SK-N-SH (cell line): ENCODE data around the gene GRAMD2B. TPM values are rescaled to one million over a fixed set of nuclear protein-coding genes. Genes with fewer than 3 reads are reported as not detected.
A peak's percentile ranks its signal among the peaks of the same experiment; 100 is the strongest.

ENCODE experiments used
- CTCF ChIA-PET: fragments of 300-600, 350-600 bp; formaldehyde crosslinking; extraction: SDS; loops from one replicate; lab custom pipeline; 2021; lab: Yijun Ruan, JAX
- POLR2A ChIA-PET: fragments of 350-600 bp; sonication (Branson Sonifier 250); formaldehyde crosslinking; extraction: SDS; loops from one replicate; lab custom pipeline; 2020; ENCODE audit warnings: antibody characterized with exemption, inconsistent platforms; lab: Yijun Ruan, JAX
- DNase-seq: peaks from one replicate; pipeline ENCODE4 v3.0.0; 2012
- H2AFZ ChIP-seq: fragments of 200-600 bp; sonication (generic); 2 replicates; pipeline ENCODE4 v1.8.1; 2016; ENCODE audit warnings: antibody characterized with exemption, mild to moderate bottlenecking, low read depth
- H3F3A ChIP-seq: fragments of 200-600 bp; sonication (generic); replicated peaks from 2 replicates; pipeline ENCODE3; 2016; ENCODE audit warnings: antibody characterized with exemption, mild to moderate bottlenecking; ENCODE audit not compliant: insufficient read depth
- H3K27ac ChIP-seq, 2 experiments: fragments of 200-500 bp in 1 of 2; fragments of 200-600 bp in 1 of 2; sonication (Bioruptor generic) in 1 of 2; sonication (generic), shearing (Covaris generic) in 1 of 2; 2 replicates each; pipeline versions ENCODE4 v1.5.1 to v1.6.1; 2014 to 2016; ENCODE audit warnings: low read depth in 2 of 2, inconsistent platforms in 1 of 2, low read length in 1 of 2, mild to moderate bottlenecking in 1 of 2, mixed read lengths in 1 of 2
- H3K27me3 ChIP-seq: fragments of 200-600 bp; sonication (generic), shearing (Covaris generic); 2 replicates; pipeline ENCODE4 v1.6.1; 2016; ENCODE audit warnings: mixed run types; ENCODE audit not compliant: insufficient read depth
- H3K36me3 ChIP-seq, 2 experiments: fragments of 200-500 bp in 1 of 2; fragments of 200-600 bp in 1 of 2; sonication (Bioruptor generic) in 1 of 2; sonication (generic) in 1 of 2; replicated peaks in 1 of 2; 2 replicates each; pipeline versions ENCODE3 to v1.5.1; 2014 to 2016; ENCODE audit warnings: low read length in 1 of 2, mild to moderate bottlenecking in 1 of 2; ENCODE audit not compliant: insufficient read depth in 2 of 2, control insufficient read depth in 1 of 2
- H3K4me1 ChIP-seq, 2 experiments: fragments of 200-500 bp in 1 of 2; fragments of 200-600 bp in 1 of 2; sonication (Bioruptor generic) in 1 of 2; sonication (generic), shearing (Covaris generic) in 1 of 2; 2 replicates each; pipeline versions ENCODE4 v1.5.1 to v1.6.1; 2014 to 2016; ENCODE audit warnings: low read depth in 1 of 2, low read length in 1 of 2, mixed run types in 1 of 2; ENCODE audit not compliant: insufficient read depth in 2 of 2, control insufficient read depth in 1 of 2
- H3K4me2 ChIP-seq: fragments of 200-600 bp; sonication (generic), shearing (Covaris generic); 2 replicates; pipeline ENCODE4 v1.6.1; 2017; ENCODE audit warnings: mixed run types
- H3K4me3 ChIP-seq, 2 experiments: fragments of 200-500 bp in 1 of 2; fragments of 200-600 bp in 1 of 2; sonication (Bioruptor generic) in 1 of 2; sonication (generic), shearing (Covaris generic) in 1 of 2; 2 replicates each; pipeline versions ENCODE4 v1.5.1 to v1.8.1; 2014 to 2016; ENCODE audit warnings: low read depth in 2 of 2, inconsistent platforms in 1 of 2, low read length in 1 of 2, mild to moderate bottlenecking in 1 of 2, mixed read lengths in 1 of 2, moderate library complexity in 1 of 2
- H3K79me2 ChIP-seq: fragments of 200-600 bp; sonication (generic); 2 replicates; pipeline ENCODE4 v1.8.1; 2017; ENCODE audit warnings: mild to moderate bottlenecking; ENCODE audit not compliant: insufficient read depth
- H3K9ac ChIP-seq: fragments of 200-600 bp; sonication (generic); 2 replicates; pipeline ENCODE4 v1.6.1; 2017; ENCODE audit warnings: mixed run types
- H3K9me2 ChIP-seq: fragments of 200-600 bp; sonication (generic); 2 replicates; pipeline ENCODE4 v1.6.1; 2017; ENCODE audit warnings: mixed run types
- H3K9me3 ChIP-seq: fragments of 200-600 bp; sonication (generic); 2 replicates; pipeline ENCODE4 v1.6.1; 2017; ENCODE audit warnings: mixed run types, mild to moderate bottlenecking, moderate library complexity
- H4K20me1 ChIP-seq: fragments of 200-600 bp; sonication (generic); 2 replicates; pipeline ENCODE4 v1.6.1; 2017; ENCODE audit warnings: mild to moderate bottlenecking, mixed run types; ENCODE audit not compliant: insufficient read depth
- EP300 ChIP-seq, 2 experiments: IDR thresholded peaks; 2 replicates each; pipeline versions ENCODE4 v1.4.0 to v1.6.1; 2012; ENCODE audit warnings: borderline replicate concordance in 1 of 2, low read depth in 1 of 2, low read length in 1 of 2
- FOSL2 ChIP-seq: IDR thresholded peaks from 2 replicates; pipeline ENCODE4 v1.4.0; 2012; ENCODE audit warnings: low read depth, mild to moderate bottlenecking, moderate library complexity, borderline replicate concordance
- GATA2 ChIP-seq: sonication (generic); formaldehyde crosslinking; IDR thresholded peaks from 2 replicates; pipeline ENCODE4 v1.5.0; 2020; ENCODE audit warnings: mild to moderate bottlenecking, missing genetic modification reagents
- MEF2A ChIP-seq: IDR thresholded peaks from 2 replicates; pipeline ENCODE4 v1.4.0; 2012; ENCODE audit warnings: low read depth, borderline replicate concordance
- POLR2AphosphoS5 ChIP-seq: IDR thresholded peaks from 2 replicates; pipeline ENCODE4 v1.6.1; 2012; ENCODE audit warnings: low read depth, low read length
- RAD21 ChIP-seq: IDR thresholded peaks from 2 replicates; pipeline ENCODE4 v1.6.1; 2012; ENCODE audit warnings: mild to moderate bottlenecking, low read length
- RCOR1 ChIP-seq: fragments of 150-350 bp; IDR thresholded peaks from 2 replicates; pipeline ENCODE4 v1.6.1; 2017; ENCODE audit warnings: antibody characterized with exemption, low read length
- REST ChIP-seq: IDR thresholded peaks from 2 replicates; pipeline ENCODE4 v1.6.1; 2012; ENCODE audit warnings: mild to moderate bottlenecking, low read depth, low read length, moderate library complexity
- SMC3 ChIP-seq: IDR thresholded peaks from 2 replicates; pipeline ENCODE4 v1.6.1; 2012; ENCODE audit warnings: low read depth, low read length, improper control_type of control experiment
- TAF1 ChIP-seq: IDR thresholded peaks from 2 replicates; pipeline ENCODE4 v1.6.1; 2012; ENCODE audit warnings: low read depth, mild to moderate bottlenecking, low read length, moderate library complexity, borderline replicate concordance
- TCF12 ChIP-seq: IDR thresholded peaks from 2 replicates; pipeline ENCODE4 v1.4.0; 2012
- TEAD4 ChIP-seq: IDR thresholded peaks from 2 replicates; pipeline ENCODE4 v1.4.0; 2012; ENCODE audit warnings: mild to moderate bottlenecking, borderline replicate concordance; ENCODE audit not compliant: insufficient read depth
- USF2 ChIP-seq: fragments of 150-350 bp; IDR thresholded peaks from 2 replicates; pipeline ENCODE4 v1.6.1; 2017; ENCODE audit warnings: antibody characterized with exemption, low read length, low read depth, borderline replicate concordance
- YY1 ChIP-seq: IDR thresholded peaks from 2 replicates; pipeline ENCODE4 v1.4.0; 2012; ENCODE audit warnings: low read depth, mild to moderate bottlenecking
- WGBS: methylation state at CpG from one replicate; pipeline ENCODE4 v1.1.6; 2017; ENCODE audit warnings: low lambda C conversion rate; 5-methylcytosine and 5-hydroxymethylcytosine counted together
- polyA plus RNA-seq, 3 experiments: library from polyadenylated mRNA; depleted of rRNA; stranded (reverse); fragments of >200 nt; gene quantifications; 2 replicates each; pipeline ENCODE4 v1.2.3, GENCODE V29; 2012
- TF ChIP-seq, protein P1 (sequence below): IDR thresholded peaks from 2 replicates; pipeline ENCODE4 v1.4.0; 2012; ENCODE audit warnings: low read depth, borderline replicate concordance
- TF ChIP-seq, protein P2 (sequence below): IDR thresholded peaks from 2 replicates; pipeline ENCODE4 v1.4.0; 2012; ENCODE audit warnings: low read depth
- TF ChIP-seq, protein P3 (sequence below): fragments of 200-600 bp; sonication (generic); IDR thresholded peaks from 2 replicates; pipeline ENCODE4 v1.6.1; 2017; ENCODE audit warnings: antibody characterized with exemption, mild to moderate bottlenecking, moderate library complexity
- TF ChIP-seq, protein P4 (sequence below): IDR thresholded peaks from 2 replicates; pipeline ENCODE4; 2012

Gene GRAMD2B
- polyA plus RNA-seq, 1 of the 3 experiments (the other 2 are of a cell fraction): 16.0 TPM

DNA sequence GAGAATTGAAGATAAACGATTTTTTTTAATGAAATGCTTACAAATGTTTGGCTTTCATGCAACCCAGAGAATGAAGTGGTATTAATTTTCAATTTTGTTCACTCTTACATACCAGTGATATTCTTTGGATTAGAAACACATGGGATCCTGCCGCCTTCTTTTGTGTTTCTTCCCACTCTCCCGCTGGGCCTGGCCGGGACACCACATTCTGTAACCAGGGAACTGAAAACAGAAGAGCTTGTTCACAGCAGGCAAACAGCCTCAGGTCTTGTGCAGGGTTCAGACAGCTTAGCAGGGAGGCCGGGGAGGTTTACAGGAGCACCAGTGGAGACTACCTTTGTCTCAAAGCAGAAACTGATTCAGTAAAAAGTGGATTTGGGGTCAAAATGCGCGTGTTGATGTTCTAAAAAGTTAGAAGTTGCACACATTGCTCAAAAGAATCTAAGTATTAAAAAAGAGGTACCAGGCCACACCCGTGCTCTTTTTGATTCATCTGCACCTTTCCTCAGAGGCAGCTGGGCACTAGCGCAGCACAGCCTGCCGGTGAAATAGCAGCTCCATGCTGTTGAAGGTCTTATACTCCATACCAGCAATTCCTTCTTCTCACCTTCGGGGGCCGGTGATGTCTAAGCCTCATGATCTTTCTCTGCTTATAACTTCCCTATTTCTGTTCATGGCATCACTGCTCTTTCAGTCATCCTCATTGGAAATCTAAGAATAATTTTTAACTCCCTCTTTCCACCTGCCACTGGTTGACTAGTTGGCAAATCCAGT lies 67.1 kb downstream of the GRAMD2B start:
- Histone ChIP-seq H4K20me1 (no peaks in the 10 kb centered on the region), H3K27ac (peak overlapping the region; percentile 54 to 85; a peak in 3 of 4 replicates), H3K79me2 (no peaks in the 10 kb centered on the region), H3K9ac (no peak overlapping the region), H3K27me3 (no peaks in the 10 kb centered on the region), H3K4me1 (peaks cover 0 to 9% of the 10 kb centered on the region in 2 experiments; a peak in 2 of 4 replicates), H3F3A (peaks cover 3% of the 10 kb centered on the region), H3K4me2 (no peak overlapping the region), H3K9me3 (no peaks in the 10 kb centered on the region), H3K4me3 (no peak overlapping the region), H3K9me2 (no peaks in the 10 kb centered on the region), H3K36me3 (peaks cover 16 to 18% of the 10 kb centered on the region in 2 experiments), H2AFZ (peak overlapping the region; percentile 65; the same call in 1 of the 2 replicates)
- ChIA-PET POLR2A (no interaction called here), CTCF (interaction anchor here (1.1 to 2.2 kb wide), 5 partner anchors 8 to 141 kb away, joined by 3 to 14 read pairs (median 4); no protein-coding TSS in a partner anchor)
- 73% methylated on average over 12 of the region's 12 CpGs for WGBS
- TF ChIP-seq, protein P1, sequence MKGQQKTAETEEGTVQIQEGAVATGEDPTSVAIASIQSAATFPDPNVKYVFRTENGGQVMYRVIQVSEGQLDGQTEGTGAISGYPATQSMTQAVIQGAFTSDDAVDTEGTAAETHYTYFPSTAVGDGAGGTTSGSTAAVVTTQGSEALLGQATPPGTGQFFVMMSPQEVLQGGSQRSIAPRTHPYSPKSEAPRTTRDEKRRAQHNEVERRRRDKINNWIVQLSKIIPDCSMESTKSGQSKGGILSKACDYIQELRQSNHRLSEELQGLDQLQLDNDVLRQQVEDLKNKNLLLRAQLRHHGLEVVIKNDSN: no peak
- TF ChIP-seq FOSL2: no peak
- TF ChIP-seq, protein P2, sequence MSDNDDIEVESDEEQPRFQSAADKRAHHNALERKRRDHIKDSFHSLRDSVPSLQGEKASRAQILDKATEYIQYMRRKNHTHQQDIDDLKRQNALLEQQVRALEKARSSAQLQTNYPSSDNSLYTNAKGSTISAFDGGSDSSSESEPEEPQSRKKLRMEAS: no peak
- TF ChIP-seq YY1: no peak
- no peak for TF ChIP-seq MEF2A
- TF ChIP-seq SMC3: no peak
- TF ChIP-seq GATA2 (CRISPR knock-in tag): no peak
- 0 out of 4 replicates have a peak, but pooled peaks of 1 of the 2 experiments have one; percentile 20 for TF ChIP-seq EP300 (IDR thresholded peaks at IDR 0.05; ENCODE audit: borderline replicate concordance in 1 of 2, low read depth in 1 of 2, low read length in 1 of 2)
- no peak for TF ChIP-seq TAF1
- TF ChIP-seq, protein P3, sequence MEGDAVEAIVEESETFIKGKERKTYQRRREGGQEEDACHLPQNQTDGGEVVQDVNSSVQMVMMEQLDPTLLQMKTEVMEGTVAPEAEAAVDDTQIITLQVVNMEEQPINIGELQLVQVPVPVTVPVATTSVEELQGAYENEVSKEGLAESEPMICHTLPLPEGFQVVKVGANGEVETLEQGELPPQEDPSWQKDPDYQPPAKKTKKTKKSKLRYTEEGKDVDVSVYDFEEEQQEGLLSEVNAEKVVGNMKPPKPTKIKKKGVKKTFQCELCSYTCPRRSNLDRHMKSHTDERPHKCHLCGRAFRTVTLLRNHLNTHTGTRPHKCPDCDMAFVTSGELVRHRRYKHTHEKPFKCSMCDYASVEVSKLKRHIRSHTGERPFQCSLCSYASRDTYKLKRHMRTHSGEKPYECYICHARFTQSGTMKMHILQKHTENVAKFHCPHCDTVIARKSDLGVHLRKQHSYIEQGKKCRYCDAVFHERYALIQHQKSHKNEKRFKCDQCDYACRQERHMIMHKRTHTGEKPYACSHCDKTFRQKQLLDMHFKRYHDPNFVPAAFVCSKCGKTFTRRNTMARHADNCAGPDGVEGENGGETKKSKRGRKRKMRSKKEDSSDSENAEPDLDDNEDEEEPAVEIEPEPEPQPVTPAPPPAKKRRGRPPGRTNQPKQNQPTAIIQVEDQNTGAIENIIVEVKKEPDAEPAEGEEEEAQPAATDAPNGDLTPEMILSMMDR: no peak; the same call in 1 of the 2 replicates
- no peak for TF ChIP-seq RCOR1
- peak; percentile 79 for TF ChIP-seq TCF12
- TF ChIP-seq USF2: no peak
- TF ChIP-seq POLR2AphosphoS5: no peak
- TF ChIP-seq, protein P4, sequence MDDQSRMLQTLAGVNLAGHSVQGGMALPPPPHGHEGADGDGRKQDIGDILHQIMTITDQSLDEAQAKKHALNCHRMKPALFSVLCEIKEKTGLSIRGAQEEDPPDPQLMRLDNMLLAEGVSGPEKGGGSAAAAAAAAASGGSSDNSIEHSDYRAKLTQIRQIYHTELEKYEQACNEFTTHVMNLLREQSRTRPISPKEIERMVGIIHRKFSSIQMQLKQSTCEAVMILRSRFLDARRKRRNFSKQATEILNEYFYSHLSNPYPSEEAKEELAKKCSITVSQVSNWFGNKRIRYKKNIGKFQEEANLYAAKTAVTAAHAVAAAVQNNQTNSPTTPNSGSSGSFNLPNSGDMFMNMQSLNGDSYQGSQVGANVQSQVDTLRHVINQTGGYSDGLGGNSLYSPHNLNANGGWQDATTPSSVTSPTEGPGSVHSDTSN: no peak
- TF ChIP-seq TEAD4: no peak
- TF ChIP-seq RAD21: peak; percentile 5; the same call in 1 of the 2 replicates
- TF ChIP-seq REST: no peak
- TF ChIP-seq, all 33 proteins: peak for 3
- DNase-seq: no peak
